Measurements from ENCODE around the gene KIAA0930.
"Not testable (repeated sequence)": the region's sequence is repeated elsewhere in the genome, so short reads cannot be mapped to it uniquely, and the experiment has no call there.

The KIAA0930 gene

DNA sequence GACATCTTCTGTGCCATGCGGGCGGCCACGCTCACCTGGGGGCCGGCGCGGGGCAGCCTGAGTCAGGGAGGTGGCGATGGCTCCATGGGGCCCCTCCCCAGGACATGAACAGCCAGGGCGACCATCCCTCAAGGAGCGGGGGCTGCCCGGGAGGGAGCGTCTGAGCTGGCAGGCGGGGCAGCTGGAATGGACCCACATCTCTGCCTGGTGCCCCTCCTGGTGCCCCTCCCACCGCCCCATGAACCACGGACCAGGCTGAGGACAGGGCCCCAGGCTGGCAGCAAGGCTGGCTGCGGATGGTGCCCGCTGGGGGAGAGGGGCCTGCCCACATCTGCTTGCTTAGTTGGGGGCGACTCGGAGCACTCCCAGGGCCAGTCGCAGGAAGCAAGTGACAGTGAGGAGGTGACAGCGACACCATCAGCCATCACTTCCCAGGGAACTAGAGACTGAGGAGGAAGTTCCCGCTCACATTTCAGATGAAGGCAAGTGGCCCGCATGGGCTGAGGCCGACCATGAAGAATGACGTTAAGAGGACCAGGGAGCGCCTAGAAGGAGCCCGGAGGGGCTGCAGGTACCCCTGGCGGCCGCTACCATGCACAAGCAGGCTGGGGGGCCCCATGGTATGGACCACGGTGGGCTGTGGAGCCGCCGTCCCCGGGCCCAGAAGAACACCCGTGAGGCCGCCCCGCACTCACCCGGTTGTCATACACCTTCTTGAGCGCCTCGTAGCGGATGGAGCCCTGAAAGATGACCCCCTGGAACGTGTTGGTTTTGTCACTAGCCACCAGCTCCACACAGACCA, 37.3 kb downstream of the KIAA0930 start:
- DNase-seq = no peak

DNA sequence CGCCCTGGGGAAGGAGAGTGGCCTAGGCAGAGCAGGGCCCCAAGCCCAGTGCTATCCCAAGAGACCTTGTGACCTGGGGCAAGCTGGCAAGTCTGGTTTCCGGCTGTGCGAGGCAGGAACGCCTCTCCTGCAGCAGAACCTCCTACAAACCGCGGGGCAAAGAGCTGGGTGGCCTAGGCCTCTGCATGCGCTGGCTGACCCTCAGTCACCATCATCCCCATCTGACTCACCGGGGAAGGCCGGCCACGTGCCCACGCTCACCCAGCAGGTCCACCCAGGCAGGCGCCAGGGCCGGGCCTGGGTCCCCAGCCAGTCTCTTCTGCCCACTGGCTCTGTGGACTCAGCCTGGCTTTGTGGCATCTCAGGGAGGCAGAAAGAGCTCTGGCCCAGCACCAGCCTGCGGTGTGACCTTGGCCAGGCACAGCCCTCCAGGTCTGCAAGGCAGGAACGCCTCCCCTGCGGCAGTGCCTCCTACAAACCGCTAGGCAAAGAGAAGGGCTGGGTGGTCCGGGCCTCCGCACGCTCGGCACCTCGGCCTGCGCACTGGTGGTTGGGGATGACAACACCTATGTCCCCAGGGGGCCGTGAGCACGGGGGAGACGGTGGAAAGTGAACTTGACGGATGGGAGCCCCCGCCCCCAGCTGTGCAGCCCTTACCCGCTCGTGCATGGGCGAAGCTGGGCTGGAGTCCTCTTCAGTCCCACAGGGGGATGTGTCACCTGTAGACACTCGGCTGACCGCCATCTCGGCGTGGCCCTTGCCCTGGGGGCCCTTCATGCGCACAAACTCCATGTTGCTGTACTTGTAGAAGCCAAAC, 38.2 kb downstream of the KIAA0930 start:
- DNase-seq = no peak

DNA sequence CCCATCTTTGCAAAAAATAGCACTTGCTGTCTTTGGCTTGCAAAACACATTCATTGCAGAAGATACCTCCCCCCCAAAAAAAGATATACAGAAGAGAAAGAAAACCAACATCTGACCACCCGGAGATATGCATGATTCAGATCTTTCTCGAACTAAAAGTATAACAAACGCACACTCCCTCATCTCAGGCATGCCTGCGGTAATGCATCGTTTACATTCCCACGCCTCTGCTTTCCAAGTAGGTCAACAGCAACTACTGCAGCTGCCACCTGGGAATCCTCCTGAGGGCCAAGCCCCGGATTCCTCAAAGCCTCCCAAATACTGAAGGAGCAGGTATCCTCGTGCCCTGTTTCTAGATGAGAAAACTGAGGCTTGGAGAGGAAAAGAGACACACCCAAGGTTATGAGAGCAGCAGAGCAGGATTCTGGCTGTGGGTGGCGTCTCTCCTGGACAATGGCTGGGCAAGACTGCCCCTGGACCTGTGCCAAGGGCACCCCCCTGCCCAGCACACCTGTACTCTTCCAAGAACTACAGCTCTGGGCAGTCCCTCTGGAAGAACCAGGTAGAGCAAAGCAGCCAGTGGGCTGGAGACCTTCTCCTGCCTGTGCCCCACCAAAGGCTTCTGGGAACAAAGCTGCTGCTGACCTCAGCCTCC, 38.9 kb downstream of the KIAA0930 start:
- DNase-seq = no peak

DNA sequence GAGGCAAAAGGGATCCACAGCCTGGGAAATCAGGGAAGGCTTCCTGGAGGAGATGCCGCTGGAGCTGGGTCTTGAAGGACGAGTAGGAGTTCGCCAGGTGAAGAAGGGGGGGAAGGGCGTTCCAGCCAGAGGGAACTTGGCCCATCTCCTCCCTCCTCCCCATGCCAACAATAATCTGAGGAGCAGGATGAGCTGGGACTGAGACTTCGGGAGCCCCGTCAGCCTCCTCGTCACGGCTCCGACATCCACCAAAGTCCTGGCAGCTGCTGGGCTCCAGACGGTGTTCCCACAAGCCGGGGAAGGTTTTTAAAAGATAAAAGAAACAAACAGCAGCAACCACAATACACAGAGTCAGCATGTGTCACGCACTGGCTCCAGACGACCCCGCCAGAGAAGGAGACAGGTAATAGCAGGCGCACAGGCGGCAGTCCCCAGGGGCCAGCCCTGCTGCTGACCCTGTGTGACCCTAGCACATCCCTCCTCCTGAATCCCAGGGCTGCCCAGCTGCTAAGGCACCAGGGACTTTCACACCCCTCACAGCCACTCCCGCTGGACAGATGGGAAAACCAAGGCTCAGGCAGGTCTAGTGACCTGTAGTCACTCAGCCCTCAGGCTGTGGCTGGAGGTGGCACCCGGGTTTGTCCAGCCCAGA, 39.7 kb downstream of the KIAA0930 start:
- DNase-seq = no peak

DNA sequence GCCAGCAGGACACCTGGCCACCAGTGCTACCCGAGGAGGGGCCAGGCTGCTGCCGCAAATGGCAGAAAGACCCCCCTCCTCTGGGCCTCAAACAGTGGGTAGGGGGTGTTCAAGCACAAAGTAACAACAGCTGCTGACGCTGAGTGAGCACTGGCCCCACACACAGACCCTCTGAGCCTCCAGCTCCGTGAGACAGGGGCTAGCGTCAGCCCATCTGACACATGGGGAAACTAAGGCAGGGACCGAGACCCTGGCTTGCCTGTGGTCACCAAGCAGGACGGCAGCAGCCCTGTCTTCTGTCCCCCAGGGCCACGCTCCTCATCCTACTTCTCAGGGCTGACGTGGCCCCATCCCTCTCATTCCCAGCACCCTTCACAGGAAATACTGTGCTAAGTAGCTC, 40.5 kb downstream of the KIAA0930 start:
- no peak for DNase-seq

DNA sequence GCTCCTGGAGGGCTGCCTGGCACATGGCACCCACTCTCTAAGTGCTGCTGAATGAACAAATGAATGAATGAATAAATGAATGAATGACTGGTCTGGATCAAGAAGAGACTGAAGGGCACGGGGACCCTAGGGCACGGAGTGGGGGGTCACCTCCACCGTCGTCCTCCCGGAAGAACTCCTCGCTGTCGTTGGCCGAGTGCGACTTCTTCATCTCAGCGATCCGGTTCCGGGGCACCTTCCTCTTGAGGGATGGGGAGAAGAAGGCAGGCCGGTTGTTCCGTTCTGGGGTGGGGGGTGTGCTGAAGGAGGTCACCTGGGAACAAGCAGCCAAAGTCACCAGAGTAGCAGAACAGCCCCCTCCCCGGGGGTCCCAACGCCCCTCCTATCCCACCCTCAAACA, 41.0 kb downstream of the KIAA0930 start:
- DNase-seq = no peak

DNA sequence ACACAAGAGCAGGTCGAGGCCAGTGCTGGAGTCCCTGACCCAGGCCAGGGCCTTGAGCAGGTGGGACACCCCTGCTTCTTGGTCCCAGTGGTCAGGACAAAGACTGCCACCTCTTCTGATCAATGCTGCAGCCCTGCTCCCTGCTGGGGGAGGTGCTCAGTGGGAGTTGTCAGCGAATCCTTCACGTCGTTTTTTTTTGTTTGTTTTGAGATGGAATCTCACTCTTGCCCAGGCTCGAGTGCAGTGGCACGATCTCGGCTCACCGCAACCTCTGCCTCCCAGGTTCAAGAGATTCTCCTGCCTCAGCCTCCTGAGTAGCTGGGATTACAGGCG, 42.3 kb downstream of the KIAA0930 start:
- no peak for DNase-seq

DNA sequence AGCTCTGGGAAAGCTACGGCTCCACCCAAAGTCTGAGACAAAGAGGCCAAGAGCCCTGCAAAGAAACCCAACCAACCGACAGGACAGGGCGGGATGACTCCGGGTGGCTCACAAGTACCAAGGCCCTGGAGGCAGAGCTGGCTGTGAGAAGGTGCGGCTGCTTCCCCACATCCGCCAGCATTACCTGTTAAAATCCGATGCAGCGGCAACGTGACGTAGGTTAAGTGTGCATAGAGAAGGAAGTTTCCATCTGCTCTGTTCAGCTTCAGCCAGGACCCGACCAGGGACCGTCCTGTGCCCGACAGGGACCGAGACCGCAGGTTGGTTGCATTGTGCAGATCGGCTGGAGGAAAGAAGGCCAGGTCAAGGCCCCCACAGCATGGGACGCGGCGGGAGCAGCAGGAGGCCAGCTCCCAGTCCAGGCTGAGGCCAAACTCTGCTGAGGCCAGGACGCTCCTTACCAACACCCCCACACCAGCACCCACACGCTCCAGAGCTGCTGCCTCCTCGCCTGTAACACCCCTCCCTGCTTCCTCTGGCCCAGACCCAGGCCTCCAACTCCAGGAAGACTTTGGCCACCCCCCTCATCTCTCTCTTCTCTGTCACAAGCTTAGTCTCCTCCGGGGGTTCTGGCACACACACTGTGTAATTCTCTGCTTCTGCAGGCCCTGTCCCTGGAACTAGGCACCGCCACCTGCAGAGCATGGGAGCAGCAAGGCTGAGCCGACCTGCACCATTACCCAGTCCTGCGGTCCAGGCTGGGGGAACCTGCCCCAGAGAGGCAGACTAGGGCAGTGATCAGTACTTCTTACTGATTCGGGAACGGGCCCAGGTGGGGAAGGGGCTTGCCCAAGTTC, 42.9 kb downstream of the KIAA0930 start:
- DNase-seq = no peak

DNA sequence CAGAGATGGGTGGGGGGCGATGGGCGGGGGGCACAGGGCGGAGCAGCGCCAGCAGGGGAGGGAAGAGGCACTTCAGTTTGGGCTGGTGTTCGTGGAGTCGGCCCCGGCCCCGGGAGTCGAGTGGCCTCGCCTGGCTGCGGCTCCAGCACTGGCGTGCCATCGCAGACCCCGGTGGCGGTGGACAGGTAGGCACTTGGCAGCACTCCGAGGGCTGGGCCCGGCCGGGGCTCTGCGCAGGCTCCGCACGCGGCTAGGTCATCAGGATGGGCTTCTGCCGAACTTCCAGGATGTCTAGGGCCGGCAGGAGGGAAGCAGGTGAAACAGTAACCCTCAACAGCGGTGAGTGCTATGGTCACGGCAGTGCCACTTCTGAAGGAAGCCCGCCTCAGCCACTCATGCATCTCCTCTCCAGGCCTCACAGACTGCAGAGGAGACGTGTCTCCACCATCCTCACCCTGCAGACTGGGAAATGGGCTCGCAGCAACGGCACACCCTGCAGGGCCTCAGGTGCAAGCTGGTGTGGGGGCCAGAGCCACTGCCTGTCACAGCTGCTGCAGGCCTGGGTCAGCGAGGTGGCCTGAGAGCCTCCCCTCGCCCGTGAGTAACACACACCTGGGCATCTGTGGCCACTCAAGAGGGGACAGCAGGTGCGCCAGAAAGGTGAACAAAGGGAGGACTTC, 43.6 kb downstream of the KIAA0930 start:
- no peak for DNase-seq

DNA sequence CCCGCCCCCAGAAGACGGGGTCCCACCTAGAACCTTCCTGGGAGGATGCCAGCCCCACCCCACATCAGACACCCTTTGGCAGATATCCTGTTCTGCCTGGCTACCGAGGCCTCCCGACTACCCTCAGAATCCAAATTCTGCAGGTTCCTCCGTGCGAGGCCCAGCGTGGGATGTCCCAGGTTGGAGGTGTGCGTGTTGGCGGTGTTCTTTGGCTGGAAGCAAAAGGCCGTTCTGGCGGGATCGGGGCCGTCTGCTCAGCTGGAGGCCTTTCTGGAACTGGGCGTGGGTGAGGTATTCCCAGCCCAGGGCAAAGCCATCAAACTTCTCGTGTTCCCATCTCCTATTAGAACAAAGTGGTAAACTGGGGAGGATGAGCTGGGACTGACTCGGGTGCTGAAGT, 44.4 kb downstream of the KIAA0930 start:
- no peak for DNase-seq

DNA sequence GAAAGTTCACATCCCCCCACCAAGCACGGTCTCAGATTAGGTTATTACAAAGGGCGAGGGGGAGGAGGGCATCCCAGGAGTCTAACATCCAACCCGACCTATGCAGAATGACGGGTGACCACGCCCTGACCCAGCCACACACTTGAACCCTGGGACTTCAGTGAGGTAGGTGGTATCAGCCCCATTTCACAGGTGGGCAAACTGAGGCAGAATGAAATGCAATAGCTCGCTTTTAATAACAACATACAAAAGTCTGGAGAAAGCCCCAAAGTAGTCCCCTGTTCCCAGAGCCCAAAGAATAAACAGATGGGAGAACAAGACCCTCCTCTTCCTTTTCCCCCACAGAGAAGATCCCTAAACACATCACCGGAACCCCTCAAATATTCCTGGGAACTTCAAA, 45.1 kb downstream of the KIAA0930 start:
- no peak for DNase-seq

DNA sequence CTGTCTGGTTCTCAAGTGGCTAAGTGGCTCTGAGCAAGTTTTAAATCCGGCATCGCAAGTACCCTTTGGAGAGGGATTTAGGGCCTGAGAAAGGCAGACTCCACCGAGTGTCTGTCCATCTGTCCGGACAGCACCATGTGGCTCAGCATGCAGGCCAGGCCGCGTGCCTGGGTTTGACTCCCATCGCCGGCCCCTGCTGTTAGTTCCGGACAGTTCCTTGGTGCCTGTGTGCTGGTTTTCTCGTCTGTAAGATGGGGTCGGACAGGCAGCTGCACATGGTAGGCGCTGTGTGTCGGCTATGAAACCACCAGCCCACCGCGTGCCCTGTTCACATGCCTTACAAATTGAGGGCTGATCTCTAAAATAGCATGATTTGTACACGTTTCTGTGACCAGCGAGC, 46.0 kb downstream of the KIAA0930 start:
- DNase-seq = no peak

DNA sequence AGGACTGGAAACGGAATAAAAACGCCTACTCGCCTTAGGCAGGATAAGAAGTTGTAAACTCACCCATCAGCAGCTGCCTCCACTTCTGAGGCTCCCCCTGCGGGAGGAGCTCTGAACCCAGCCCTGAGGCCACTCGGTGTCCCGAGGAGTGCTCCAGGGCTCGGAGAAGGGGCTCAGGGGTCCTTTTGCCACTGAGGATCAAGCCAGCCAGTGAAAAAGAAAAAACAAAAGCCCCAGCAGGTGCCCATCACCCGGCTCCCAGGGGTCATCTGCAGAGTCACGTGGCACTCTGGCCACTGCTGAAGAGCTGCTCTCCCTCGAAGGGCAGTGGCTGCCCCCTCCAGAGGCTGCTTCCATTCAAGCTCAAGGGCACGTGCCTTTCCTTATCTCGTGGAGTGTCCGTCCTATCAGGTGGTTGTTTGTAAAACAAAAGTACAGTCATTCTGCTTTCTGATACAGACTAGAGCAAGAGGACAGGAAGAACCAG, 48.0 kb downstream of the KIAA0930 start:
- no peak for DNase-seq

DNA sequence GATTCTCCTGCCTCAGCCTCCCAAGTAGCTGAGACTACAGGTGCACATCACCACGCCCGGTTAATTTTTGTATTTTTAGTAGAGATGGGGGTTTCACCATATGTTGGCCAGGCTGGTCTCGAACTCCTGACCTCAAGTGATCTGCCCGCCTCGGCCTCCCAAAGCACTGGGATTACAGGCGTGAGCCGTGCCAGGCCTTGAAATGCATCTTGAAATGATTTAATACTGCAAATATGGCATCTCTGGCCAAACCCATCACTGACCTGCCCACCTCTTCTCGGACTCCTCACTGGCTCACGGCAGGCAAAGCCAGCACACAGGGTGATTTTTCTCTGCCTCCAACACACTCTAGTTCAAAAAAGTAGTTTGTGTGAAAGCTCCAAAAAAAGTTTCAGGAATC, 48.9 kb downstream of the KIAA0930 start:
- DNase-seq = not testable (repeated sequence)

DNA sequence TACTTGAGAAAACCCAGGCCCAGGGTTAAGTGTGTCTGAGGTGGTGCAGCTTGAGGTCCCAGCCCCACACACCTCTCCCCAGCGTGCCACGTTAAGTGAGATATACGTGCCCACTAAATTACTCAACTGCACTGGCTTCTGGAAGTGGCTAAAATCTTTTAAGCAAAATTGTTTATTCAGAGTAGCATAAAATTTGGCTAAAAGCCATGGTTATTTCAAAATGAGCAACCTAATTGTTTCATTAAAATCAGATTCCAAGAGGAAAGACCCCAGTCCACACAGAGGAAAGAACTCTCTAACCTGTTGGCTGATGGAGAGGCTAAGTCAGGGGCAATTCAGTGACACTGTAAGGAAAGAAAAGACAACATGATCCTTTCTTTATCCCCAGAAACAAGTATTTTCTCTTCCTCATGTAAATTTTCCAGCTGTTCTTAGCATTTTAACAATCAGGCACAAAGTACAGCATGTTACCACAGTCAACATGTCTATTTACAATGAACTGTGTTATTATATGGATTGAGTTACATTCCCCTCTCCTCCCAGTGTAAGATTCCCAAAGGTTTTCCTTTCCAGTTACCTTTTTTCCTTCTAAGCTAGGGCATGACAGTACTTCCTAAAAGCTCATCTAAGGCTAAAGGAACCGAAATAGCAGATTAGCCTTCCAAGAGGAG, 50.4 kb downstream of the KIAA0930 start:
- no peak for DNase-seq

DNA sequence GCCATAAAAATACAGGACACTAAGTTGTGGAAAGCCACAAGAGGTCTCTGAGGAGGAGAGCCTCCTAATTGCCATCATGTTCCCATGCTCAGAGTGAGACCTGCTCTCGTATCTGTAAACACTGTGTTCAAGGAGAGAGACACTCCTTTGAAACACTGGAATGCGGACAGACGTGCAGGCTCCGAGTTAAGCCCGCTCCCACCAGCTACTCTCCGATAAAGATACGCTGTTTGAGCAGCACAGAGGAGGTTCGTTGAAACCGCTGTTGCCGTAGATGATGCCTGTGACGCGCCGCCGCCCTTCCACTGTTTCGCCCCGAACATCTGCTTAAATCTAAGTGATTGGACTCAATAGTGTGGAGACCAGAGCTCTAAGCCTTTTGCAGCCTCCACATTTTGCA, 51.9 kb downstream of the KIAA0930 start:
- DNase-seq = no peak

DNA sequence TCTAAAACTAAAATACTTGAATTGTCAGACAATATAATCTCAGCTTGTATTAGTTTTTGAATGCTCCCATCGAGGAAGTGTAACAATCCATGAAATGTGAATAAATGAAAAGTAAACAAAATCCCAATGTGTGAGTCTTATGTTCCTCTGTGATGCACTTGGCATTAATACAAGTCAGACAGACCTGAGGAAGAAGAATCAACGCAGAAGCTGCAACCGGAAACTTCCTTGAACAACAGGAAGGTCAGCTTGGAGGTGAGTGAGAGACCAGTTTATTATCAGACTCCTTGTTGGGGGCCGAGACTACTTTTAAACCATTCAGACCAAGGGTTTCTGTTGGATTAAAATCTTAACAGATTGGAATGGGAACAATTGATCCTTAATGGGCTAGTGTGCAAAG, 52.8 kb downstream of the KIAA0930 start:
- DNase-seq = no peak

DNA sequence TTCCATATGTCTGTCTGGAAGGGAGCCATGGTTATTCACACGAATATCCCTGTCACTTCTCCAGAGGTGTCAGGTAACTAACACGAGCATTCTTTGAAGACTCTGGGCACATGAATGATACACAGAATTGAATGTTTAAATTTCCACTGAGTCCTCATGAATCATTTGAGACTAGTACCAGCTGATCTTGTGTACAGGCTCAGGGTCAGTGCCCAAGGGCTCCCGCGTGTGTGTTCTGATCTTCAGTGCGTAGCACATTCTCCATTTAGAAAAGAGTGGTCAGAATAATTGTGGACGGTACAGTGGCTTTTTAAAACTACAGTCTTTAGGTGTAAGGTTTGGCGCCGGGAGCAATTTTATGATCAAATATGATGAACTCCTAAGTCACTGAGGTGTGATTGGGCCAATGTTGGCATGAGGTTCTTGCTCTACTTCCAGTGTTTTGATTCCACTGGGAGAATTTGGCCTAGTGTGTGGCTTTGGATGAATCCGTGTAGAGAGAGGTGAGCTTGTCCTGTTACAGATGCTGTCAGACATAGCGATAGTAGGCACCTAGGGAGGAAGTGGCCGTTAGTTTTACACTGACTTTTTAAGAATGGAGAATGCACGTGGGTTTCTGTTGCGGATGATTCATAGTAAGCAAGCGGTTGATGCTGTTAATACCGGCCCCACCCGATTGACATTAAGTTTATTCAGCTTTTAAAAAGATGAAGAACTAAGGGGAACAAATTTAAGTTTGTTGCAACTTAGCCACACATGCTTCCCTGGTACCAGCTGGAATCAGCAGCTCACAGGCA, 54.8 kb downstream of the KIAA0930 start:
- no peak for DNase-seq

DNA sequence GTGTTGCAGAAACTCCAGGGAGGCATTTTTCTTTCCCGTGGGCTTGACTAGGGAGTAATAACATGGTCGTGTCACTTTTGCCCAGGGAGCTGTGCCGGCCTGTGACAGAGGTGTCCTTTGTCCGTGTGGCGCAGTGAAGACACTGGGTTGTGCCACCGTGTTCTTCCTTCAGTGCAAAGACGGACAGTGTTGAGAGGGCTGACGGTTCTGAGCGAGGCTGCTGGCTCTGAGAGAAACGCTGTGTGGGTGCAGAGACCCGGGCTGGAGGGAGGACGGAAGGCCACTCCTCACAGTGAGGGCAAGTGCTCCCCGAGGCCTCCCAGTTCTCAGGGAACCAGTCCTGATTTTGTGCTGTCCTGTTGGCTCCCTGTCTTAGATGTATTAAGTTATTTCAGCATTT, 56.7 kb downstream of the KIAA0930 start:
- no peak for DNase-seq
